H1 (cell line): ENCODE measurements around the gene DHPS. TPM values are rescaled to one million over a fixed set of nuclear protein-coding genes. Genes with fewer than 3 reads are reported as not detected.

Experiments
- ATF2 ChIP-seq: IDR thresholded peaks from 2 replicates; pipeline ENCODE4 v1.6.1; 2012; ENCODE audit warnings: low read length, inconsistent platforms
- BCL11A ChIP-seq, 2 experiments: IDR thresholded peaks; one replicate each; pipeline ENCODE4 v1.6.1; 2011; ENCODE audit warnings: low read depth in 2 of 2, low read length in 2 of 2, mild to moderate bottlenecking in 2 of 2
- CBX5 ChIP-seq: fragments of 300-800, 300-1000 bp; sonication (generic); IDR thresholded peaks from 2 replicates; pipeline ENCODE4 v1.7.1; 2016; ENCODE audit warnings: antibody characterized with exemption, low read length, low read depth
- CHD1 ChIP-seq: IDR thresholded peaks from 2 replicates; pipeline ENCODE4 v1.6.1; 2012; ENCODE audit warnings: low read depth, low read length, improper control_type of control experiment
- CREB1 ChIP-seq: IDR thresholded peaks from 2 replicates; pipeline ENCODE4 v1.6.1; 2012; ENCODE audit warnings: inconsistent platforms
- CTCF ChIP-seq, 3 experiments: IDR thresholded peaks; 1 replicate in 2 of 3; 2 replicates in 1 of 3; pipeline versions ENCODE4 v1.5.1 to v1.6.1; 2011; ENCODE audit warnings: low read length in 3 of 3, mild to moderate bottlenecking in 3 of 3, inconsistent platforms in 2 of 3, low read depth in 1 of 3, moderate library complexity in 1 of 3; ENCODE audit not compliant: insufficient read depth in 1 of 3; ENCODE audit errors: control extremely low read depth in 1 of 3
- KDM4A ChIP-seq: IDR thresholded peaks from one replicate; pipeline ENCODE4 v1.7.1; 2012; ENCODE audit warnings: low read depth, mild to moderate bottlenecking, moderate library complexity, low read length, inconsistent platforms; ENCODE audit not compliant: severe bottlenecking
- KDM5A ChIP-seq: fragments of 200-600 bp; IDR thresholded peaks from 2 replicates; pipeline ENCODE4 v1.7.1; 2012; ENCODE audit warnings: mild to moderate bottlenecking, low read length, inconsistent platforms, mixed read lengths
- NANOG ChIP-seq: IDR thresholded peaks from 2 replicates; pipeline ENCODE4 v1.6.1; 2011; ENCODE audit warnings: low read length, low read depth, mild to moderate bottlenecking, inconsistent platforms; ENCODE audit not compliant: insufficient read depth, poor library complexity, severe bottlenecking
- POLR2AphosphoS5 ChIP-seq: IDR thresholded peaks from 2 replicates; pipeline ENCODE4 v1.6.1; 2011; ENCODE audit warnings: low read depth, low read length
- POU5F1 ChIP-seq: IDR thresholded peaks from 2 replicates; pipeline ENCODE4 v1.6.1; 2011; ENCODE audit warnings: low read depth, mild to moderate bottlenecking, low read length, moderate library complexity
- RBBP5 ChIP-seq: IDR thresholded peaks from 2 replicates; pipeline ENCODE4 v1.7.1; 2012; ENCODE audit warnings: low read depth, mild to moderate bottlenecking, inconsistent platforms, low read length, moderate library complexity, borderline replicate concordance
- RFX5 ChIP-seq: IDR thresholded peaks from 2 replicates; pipeline ENCODE4 v1.6.1; 2011; ENCODE audit warnings: low read depth, low read length, improper control_type of control experiment, borderline replicate concordance
- RNF2 ChIP-seq: fragments of 200-900, 300-1000 bp; sonication (generic); IDR thresholded peaks from 2 replicates; pipeline ENCODE4 v1.7.1; 2016; ENCODE audit warnings: borderline replicate concordance, low read depth, mild to moderate bottlenecking, antibody characterized with exemption, low read length; ENCODE audit not compliant: poor library complexity, severe bottlenecking; ENCODE audit errors: missing control alignments
- RXRA ChIP-seq: IDR thresholded peaks from 2 replicates; pipeline ENCODE4 v1.6.1; 2011; ENCODE audit warnings: low read depth, mild to moderate bottlenecking, low read length, moderate library complexity; ENCODE audit not compliant: insufficient read depth
- TAF7 ChIP-seq: optimal IDR thresholded peaks from 2 replicates; pipeline ENCODE3; 2011; ENCODE audit warnings: low read depth, mild to moderate bottlenecking, inconsistent platforms, low read length, moderate library complexity, borderline replicate concordance
- TBP ChIP-seq: IDR thresholded peaks from 2 replicates; pipeline ENCODE4 v1.6.1; 2011; ENCODE audit warnings: low read depth, low read length, improper control_type of control experiment
- YY1 ChIP-seq: IDR thresholded peaks from 2 replicates; pipeline ENCODE4 v1.6.1; 2011; ENCODE audit warnings: low read depth, mild to moderate bottlenecking, low read length
- ZNF274 ChIP-seq: IDR thresholded peaks from 2 replicates; pipeline ENCODE4 v1.7.0; 2012; ENCODE audit warnings: low read length, borderline replicate concordance; ENCODE audit errors: extremely low read depth
- polyA plus RNA-seq, 7 experiments: library from polyadenylated mRNA; depleted of rRNA in 3 of 7; stranded (reverse) in 5 of 7; unstranded in 2 of 7; fragments of >200 nt in 5 of 7; fragments of 200-250 nt in 2 of 7; gene quantifications; 1 replicate in 5 of 7; 2 replicates in 1 of 7; 4 replicates in 1 of 7; pipeline versions ENCODE4 v1.2.1 to v1.2.3, GENCODE V29; 2011 to 2013; ENCODE audit warnings: missing spikeins in 2 of 7, mixed read lengths in 2 of 7
- total RNA-seq: library from RNA; stranded (reverse); fragmentation: NEBNext Ultra II Directional; extraction: Animal tissue kit (Norgen Biotek cat#: 25700); gene quantifications from 2 replicates; pipeline ENCODE4 v1.2.1, GENCODE V29; 2021

The DHPS gene
- total and polyA plus RNA-seq, 2 of the 8 experiments (the other 6 are each of a cell fraction or from before 2014, with no cell fraction given): 86.6 to 99.6 TPM

- TF ChIP-seq RBBP5: peak; percentile 69; the same call in 1 of the 2 replicates
- TF ChIP-seq NANOG: no peak
- TF ChIP-seq RNF2: no peak
- peak; percentile 81 for TF ChIP-seq KDM5A
- TF ChIP-seq BCL11A (IDR thresholded peaks at IDR 0.05; ENCODE audit: low read depth in 2 of 2, low read length in 2 of 2): no peak
- peak; percentile 67 for TF ChIP-seq TBP
- no peak for TF ChIP-seq CHD1
- TF ChIP-seq POU5F1: no peak
- 0 out of 2 replicates have a peak, but pooled peaks have one; percentile 44 for TF ChIP-seq YY1
- peak; percentile 94 for TF ChIP-seq POLR2AphosphoS5
- TF ChIP-seq CTCF (IDR thresholded peaks at IDR 0.05; ENCODE audit: control extremely low read depth in 1 of 3, insufficient read depth in 1 of 3, low read depth in 1 of 3, low read length in 3 of 3): no peak
- TF ChIP-seq TAF7: peak; percentile 62
- no peak for TF ChIP-seq CBX5
- no peak for TF ChIP-seq RFX5
- TF ChIP-seq RXRA: no peak
- TF ChIP-seq ZNF274: no peak
- no peak for TF ChIP-seq ATF2
- TF ChIP-seq KDM4A: peak; percentile 99
- TF ChIP-seq CREB1: peak; percentile 99
Measured at GRCh38 chr19:12696366-12697335, 15.0 kb upstream of the DHPS start, which contains the start of gene FBXW9 (continued).
